Caco-2 (cell line): ENCODE data around the gene GTF2E1. TPM values are rescaled to one million over a fixed set of nuclear protein-coding genes. Genes with fewer than 3 reads are reported as not detected.

Experiments
- BruUV-seq: library from RNA; stranded (reverse); fragments of 400-500 nt; replicated peaks from 2 replicates; lab custom pipeline; 2021; lab: Mats Ljungman, UMichigan
- CTCF ChIA-PET: fragments of 300-600 bp; sonication (Branson Sonifier 250); formaldehyde crosslinking; loops from one replicate; lab custom pipeline; 2022; ENCODE audit warnings: antibody characterized with exemption; lab: Charles Lee
- POLR2A ChIA-PET: fragments of 300-600 bp; sonication (Branson Sonifier 250); formaldehyde crosslinking; loops from one replicate; lab custom pipeline; 2022; ENCODE audit warnings: antibody characterized with exemption; lab: Charles Lee
- DNase-seq, 2 experiments: peaks; one replicate each; pipeline versions ENCODE4 v3.0.0 to v3.0.0-alpha.2; 2020 to 2022
- H3K27me3 ChIP-seq: replicated peaks from 2 replicates; pipeline ENCODE4 v1.6.0; 2011; ENCODE audit warnings: low read length; ENCODE audit not compliant: control insufficient read depth, insufficient read depth
- H3K36me3 ChIP-seq: 2 replicates; pipeline ENCODE4 v1.5.1; 2011; ENCODE audit warnings: low read length; ENCODE audit not compliant: control insufficient read depth, insufficient read depth
- H3K4me1 ChIP-seq: fragments of 250-450 bp; sonication (Bioruptor Pico); 2 replicates; pipeline ENCODE4 v1.5.1; 2020; ENCODE audit warnings: mild to moderate bottlenecking
- H3K4me3 ChIP-seq: 2 replicates; pipeline ENCODE4 v1.5.1; 2011; ENCODE audit warnings: low read depth, mild to moderate bottlenecking, control low read depth, low read length
- H3K9me3 ChIP-seq: fragments of 250-450 bp; sonication (Bioruptor Pico); 2 replicates; pipeline ENCODE4 v1.5.1; 2020; ENCODE audit warnings: mild to moderate bottlenecking, moderate library complexity
- H3K27ac Mint-ChIP-seq: one replicate; pipeline ENCODE4 v1.8.0; 2022; ENCODE audit warnings: mixed read lengths; ENCODE audit not compliant: unreplicated experiment
- H3K27me3 Mint-ChIP-seq: one replicate; pipeline ENCODE4 v1.8.0; 2022; ENCODE audit warnings: mixed read lengths; ENCODE audit not compliant: insufficient read depth, unreplicated experiment
- H3K36me3 Mint-ChIP-seq: one replicate; pipeline ENCODE4 v1.8.0; 2022; ENCODE audit warnings: mild to moderate bottlenecking, mixed read lengths; ENCODE audit not compliant: insufficient read depth, unreplicated experiment
- H3K4me1 Mint-ChIP-seq: one replicate; pipeline ENCODE4 v1.8.0; 2022; ENCODE audit warnings: low read depth, mixed read lengths; ENCODE audit not compliant: unreplicated experiment
- H3K4me3 Mint-ChIP-seq: one replicate; pipeline ENCODE4 v1.8.0; 2022; ENCODE audit warnings: mild to moderate bottlenecking, moderate library complexity, mixed read lengths; ENCODE audit not compliant: unreplicated experiment
- H3K9me3 Mint-ChIP-seq: one replicate; pipeline ENCODE4 v1.8.0; 2022; ENCODE audit warnings: mixed read lengths; ENCODE audit not compliant: unreplicated experiment
- CTCF ChIP-seq, 2 experiments: fragments of 200-600 bp in 1 of 2; IDR thresholded peaks; 1 replicate in 1 of 2; 2 replicates in 1 of 2; pipeline versions ENCODE4 v1.5.1 to v1.8.0; 2011 to 2022; ENCODE audit warnings: antibody characterized with exemption in 1 of 2, control low read depth in 1 of 2, inconsistent platforms in 1 of 2, low read depth in 1 of 2, low read length in 1 of 2, mild to moderate bottlenecking in 1 of 2, moderate library complexity in 1 of 2; ENCODE audit not compliant: insufficient read depth in 1 of 2, severe bottlenecking in 1 of 2, unreplicated experiment in 1 of 2
- intact Hi-C: fragments of 100-400 bp; cut with micrococcal nuclease; formaldehyde crosslinking; loops from one replicate; pipeline ENCODE4 v1.10.0; 2022; ENCODE audit not compliant: unreplicated experiment
- total RNA-seq: library from RNA; stranded (reverse); gene quantifications from 2 replicates; pipeline ENCODE4 v1.2.3, GENCODE V29; 2022

Gene GTF2E1
- total RNA-seq, 1 experiment from 2014 or later, result 30.6 TPM

GRCh38 chr3:120699333-120699732, 43.2 kb upstream of the GTF2E1 start:
- no peak for TF ChIP-seq CTCF (IDR thresholded peaks at IDR 0.05; ENCODE audit: insufficient read depth in 1 of 2, low read depth in 1 of 2, low read length in 1 of 2, severe bottlenecking in 1 of 2, unreplicated experiment in 1 of 2)
- Mint-ChIP-seq H3K27me3 (no peaks in the 10 kb centered on the region), H3K4me3 (no peak overlapping the region), H3K9me3 (no peaks in the 10 kb centered on the region), H3K4me1 (no peaks in the 10 kb centered on the region), H3K27ac (no peak overlapping the region), H3K36me3 (peaks cover 6% of the 10 kb centered on the region)
- no TSS peak for BruUV-seq
- ChIA-PET POLR2A (no interaction called here), CTCF (no interaction called here)
- no peak for DNase-seq
- H3K36me3 ChIP-seq, result no peaks in the 10 kb centered on the region
- H3K4me1 ChIP-seq, result peaks cover 3% of the 10 kb centered on the region; the same call in 1 of the 2 replicates
- intact Hi-C loops, result no loop called here
- no peak overlapping the region for H3K4me3 ChIP-seq
- no peaks in the 10 kb centered on the region for H3K27me3 ChIP-seq
- no peaks in the 10 kb centered on the region for H3K9me3 ChIP-seq

- no peak for TF ChIP-seq CTCF (IDR thresholded peaks at IDR 0.05; ENCODE audit: insufficient read depth in 1 of 2, low read depth in 1 of 2, low read length in 1 of 2, severe bottlenecking in 1 of 2, unreplicated experiment in 1 of 2)
- ChIA-PET POLR2A (no interaction called here), CTCF (no interaction called here)
- Mint-ChIP-seq H3K27ac (no peak overlapping the region), H3K27me3 (no peaks in the 10 kb centered on the region), H3K9me3 (no peaks in the 10 kb centered on the region), H3K36me3 (peaks cover 7% of the 10 kb centered on the region), H3K4me3 (no peak overlapping the region), H3K4me1 (no peaks in the 10 kb centered on the region)
- H3K9me3 ChIP-seq, result no peaks in the 10 kb centered on the region
- no peak overlapping the region for H3K4me3 ChIP-seq
- intact Hi-C loops, result no loop called here
- BruUV-seq, result no TSS peak
- H3K27me3 ChIP-seq, result no peaks in the 10 kb centered on the region
- no peaks in the 10 kb centered on the region for H3K4me1 ChIP-seq
- H3K36me3 ChIP-seq, result no peaks in the 10 kb centered on the region
- DNase-seq, result no peak
Observed at GRCh38 chr3:120705884-120706582, 36.5 kb upstream of the GTF2E1 start.

DNA sequence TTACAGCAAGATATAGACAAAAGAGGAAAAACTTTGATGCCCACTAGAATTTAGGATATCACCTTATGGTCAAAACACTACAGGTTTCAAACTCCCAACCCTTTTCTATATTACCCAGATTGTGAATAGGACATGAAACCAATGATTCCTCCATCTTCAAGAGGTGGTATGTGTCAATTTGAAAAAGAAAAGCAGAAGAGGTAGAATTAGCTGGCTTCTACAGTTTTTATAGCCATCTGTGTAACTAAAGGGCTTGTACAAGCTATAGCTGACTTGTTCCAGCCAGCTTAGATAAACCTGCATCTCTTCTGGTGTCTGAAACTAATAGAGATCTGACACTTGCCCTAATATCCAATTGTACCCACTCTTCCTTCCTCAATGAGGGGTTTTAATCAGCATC, 35.6 kb upstream of the GTF2E1 start:
- H3K27me3 ChIP-seq, result no peaks in the 10 kb centered on the region
- H3K36me3 ChIP-seq, result no peaks in the 10 kb centered on the region
- Mint-ChIP-seq H3K4me1 (no peaks in the 10 kb centered on the region), H3K4me3 (no peak overlapping the region), H3K36me3 (peaks cover 7% of the 10 kb centered on the region), H3K9me3 (no peaks in the 10 kb centered on the region), H3K27me3 (no peaks in the 10 kb centered on the region), H3K27ac (no peak overlapping the region)
- H3K9me3 ChIP-seq, result no peaks in the 10 kb centered on the region
- no peak overlapping the region for H3K4me3 ChIP-seq
- intact Hi-C loops, result no loop called here
- TF ChIP-seq CTCF (IDR thresholded peaks at IDR 0.05; ENCODE audit: insufficient read depth in 1 of 2, low read depth in 1 of 2, low read length in 1 of 2, severe bottlenecking in 1 of 2, unreplicated experiment in 1 of 2), result no peak
- no peak for DNase-seq
- no peaks in the 10 kb centered on the region for H3K4me1 ChIP-seq
- BruUV-seq, result no TSS peak
- ChIA-PET POLR2A (no interaction called here), CTCF (no interaction called here)
